ENCODE measurements around the gene CDC5L.

CDC5L gene

GRCh38 chr6:44453146-44453545 is 65.6 kb downstream of the CDC5L start:
- DNase-seq (ENCODE audit: low read depth in 3 of 3), result no peak

GRCh38 chr6:44454198-44454597 is 66.7 kb downstream of the CDC5L start:
- no peak for DNase-seq (ENCODE audit: low read depth in 3 of 3)

DNA sequence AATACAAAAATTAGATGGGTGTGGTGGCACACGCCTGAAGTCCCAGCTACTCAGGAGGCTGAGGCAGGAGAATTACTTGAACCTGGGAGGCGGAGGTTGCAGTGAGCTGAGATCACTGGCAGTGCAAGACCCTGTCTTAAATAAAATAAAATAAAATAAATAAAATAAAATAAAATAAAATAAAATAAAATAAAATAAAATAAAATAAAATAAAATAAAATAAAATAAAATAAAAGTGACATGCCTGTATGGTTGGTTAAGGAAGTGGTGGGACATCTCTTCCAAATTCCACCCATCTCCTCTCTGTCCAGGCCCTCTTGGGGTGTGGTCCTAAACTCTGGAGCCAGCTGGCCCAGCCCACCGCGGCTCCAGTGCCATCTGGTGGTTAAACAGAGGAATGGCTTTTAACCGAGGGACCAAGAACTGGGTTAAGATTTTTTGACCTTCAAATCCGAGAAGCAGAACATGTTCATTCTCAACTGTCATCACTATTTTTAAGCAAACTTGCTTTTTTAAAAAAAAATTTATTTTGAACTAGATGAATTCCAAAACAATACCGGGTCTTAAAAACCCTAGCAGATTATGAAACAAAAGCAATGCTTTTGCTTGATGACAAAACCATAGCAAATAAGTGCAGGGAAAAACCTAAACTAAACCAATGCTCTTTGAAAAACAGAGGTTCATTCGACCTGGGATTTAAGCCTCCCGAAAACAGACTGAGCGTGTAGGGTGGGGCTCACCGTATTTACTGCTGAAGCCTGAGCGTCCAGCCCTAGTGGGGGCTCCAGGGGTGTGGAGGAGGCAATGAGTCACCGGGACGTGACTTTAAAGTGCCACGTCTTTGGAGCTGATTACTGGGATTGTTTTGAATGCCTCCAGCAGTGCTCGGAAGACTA is 68.8 kb downstream of the CDC5L start:
- peak in 1 of 3 experiments; percentile 3 for DNase-seq (ENCODE audit: low read depth in 3 of 3)

GRCh38 chr6:44456966-44457292 is 69.4 kb downstream of the CDC5L start:
- no peak for DNase-seq (ENCODE audit: low read depth in 3 of 3)

GRCh38 chr6:44457596-44457995 is 70.1 kb downstream of the CDC5L start:
- no peak for DNase-seq (ENCODE audit: low read depth in 3 of 3)

DNA sequence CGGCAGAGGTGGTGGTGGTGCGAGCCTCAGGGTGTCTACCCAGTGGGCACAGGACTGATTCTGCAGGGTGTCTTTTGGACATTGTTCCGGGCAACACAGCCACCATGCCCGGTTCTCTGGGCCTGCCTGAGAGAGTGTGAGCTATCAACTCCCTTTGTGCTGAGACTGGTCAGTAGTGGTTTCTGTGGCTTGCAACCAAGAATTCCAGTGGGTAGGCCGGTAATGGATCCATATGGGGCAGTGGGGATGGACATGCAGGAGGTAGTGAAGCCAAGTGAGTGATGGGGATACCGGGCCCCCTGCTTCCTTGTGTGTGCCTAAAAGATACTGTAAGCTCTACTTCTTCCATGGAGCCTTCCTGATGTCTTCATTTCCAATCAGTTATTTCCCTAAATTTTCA is 71.0 kb downstream of the CDC5L start:
- no peak for DNase-seq (ENCODE audit: low read depth in 3 of 3)

GRCh38 chr6:44462335-44462734 is 74.8 kb downstream of the CDC5L start:
- DNase-seq (ENCODE audit: low read depth in 3 of 3), result no peak

- no peak for DNase-seq (ENCODE audit: low read depth in 3 of 3)
These were observed 75.6 kb downstream of the CDC5L start for GRCh38 chr6:44462797-44463727.

- no peak for DNase-seq (ENCODE audit: low read depth in 3 of 3)
These were observed 76.4 kb downstream of the CDC5L start for GRCh38 chr6:44463728-44464450.

GRCh38 chr6:44464527-44465310 is 77.2 kb downstream of the CDC5L start:
- DNase-seq (ENCODE audit: low read depth in 3 of 3), result no peak

DNA sequence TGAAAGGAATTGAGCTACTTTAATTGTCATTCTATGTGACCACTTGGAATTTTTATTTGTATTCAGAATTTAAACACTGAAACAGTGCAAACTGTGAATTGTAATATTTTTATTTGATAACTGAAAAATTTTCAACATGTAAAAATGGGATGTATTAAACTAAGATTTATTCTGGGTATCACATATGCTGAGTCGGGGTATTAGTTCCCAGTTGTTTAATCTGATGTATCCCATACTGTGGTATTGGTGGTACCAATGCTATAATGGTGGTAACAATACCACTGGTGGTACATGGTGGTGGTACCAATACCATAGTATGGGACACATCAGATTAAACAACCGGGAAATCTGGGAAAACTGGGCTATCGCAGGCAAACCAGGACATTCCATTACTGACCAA is 79.4 kb downstream of the CDC5L start:
- no peak for DNase-seq (ENCODE audit: low read depth in 3 of 3)

DNA sequence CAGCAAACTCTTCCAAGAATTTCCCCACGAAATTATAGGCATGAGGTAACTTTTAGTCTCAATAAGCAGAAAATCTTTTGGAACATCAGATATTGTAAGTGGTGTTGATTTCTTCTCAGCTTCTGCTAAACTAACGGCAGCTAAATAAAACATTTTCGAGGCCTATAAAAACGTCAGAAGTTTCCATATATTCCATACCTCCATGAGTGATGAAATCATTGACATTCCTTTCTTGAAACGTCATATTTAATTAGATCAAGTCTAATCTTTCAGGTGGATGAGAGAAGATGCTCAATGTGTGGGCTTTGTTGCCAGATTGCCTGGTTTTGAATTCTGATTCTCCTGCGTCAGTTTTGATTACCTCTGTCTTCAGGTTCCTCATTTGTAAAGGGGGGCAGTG is 81.3 kb downstream of the CDC5L start:
- DNase-seq (ENCODE audit: low read depth in 3 of 3), result no peak

GRCh38 chr6:44470115-44470464 is 82.6 kb downstream of the CDC5L start:
- DNase-seq (ENCODE audit: low read depth in 3 of 3), result no peak

DNA sequence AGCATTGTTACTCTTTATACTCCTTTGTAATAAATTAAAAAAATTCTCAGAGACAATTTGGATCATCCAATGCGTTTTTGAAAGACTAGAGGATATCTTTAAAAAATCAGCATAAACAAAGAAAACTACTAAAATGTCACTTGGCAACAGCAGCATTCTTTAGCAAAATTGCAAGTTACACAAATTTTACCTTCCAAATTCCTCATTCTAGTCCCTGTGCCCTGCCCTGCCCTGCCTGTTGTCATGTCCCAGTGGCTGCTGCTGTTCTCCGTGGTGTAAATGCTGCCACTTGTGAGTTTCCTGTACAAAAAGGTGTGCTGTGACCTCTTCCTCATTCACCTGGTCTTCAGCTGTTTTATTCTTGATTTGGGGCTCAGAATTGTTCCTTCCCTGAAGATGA is 83.2 kb downstream of the CDC5L start:
- no peak for DNase-seq (ENCODE audit: low read depth in 3 of 3)

DNA sequence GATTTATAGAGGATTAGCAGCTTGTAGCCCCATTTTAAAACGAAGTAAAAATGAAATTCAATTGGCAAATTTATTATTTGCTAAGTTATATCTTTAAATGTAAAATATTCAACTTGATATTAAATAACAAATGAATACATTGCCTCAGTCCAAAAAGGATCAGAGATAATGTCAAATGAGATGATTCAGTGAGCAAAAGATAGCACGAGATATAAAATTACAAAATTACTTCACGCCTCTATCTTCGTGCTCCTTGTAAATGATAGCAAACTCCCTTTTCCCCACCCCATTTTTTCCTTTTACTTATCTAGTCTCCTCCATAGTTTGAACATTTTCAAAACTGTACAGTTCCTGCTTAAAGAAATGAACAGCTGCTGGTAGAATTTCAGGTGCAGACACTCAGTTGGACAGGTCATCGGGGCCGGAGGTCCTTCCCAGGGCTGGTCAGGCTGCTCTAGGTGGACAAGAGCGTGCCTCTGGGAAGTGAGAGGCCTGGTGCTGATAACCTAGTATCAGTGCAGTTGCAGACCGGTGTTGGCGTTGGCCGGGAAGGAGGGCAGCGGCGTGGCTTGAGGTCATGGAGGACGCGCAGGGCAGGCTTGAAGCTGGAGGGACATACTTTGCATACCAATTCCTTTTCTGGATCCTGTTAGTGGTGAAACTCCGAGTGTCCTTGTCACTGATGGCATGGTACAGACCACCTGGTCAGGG is 83.9 kb downstream of the CDC5L start:
- DNase-seq (ENCODE audit: low read depth in 3 of 3), result no peak

- no peak for DNase-seq (ENCODE audit: low read depth in 3 of 3)
These were observed 84.9 kb downstream of the CDC5L start for GRCh38 chr6:44472250-44472945.

DNA sequence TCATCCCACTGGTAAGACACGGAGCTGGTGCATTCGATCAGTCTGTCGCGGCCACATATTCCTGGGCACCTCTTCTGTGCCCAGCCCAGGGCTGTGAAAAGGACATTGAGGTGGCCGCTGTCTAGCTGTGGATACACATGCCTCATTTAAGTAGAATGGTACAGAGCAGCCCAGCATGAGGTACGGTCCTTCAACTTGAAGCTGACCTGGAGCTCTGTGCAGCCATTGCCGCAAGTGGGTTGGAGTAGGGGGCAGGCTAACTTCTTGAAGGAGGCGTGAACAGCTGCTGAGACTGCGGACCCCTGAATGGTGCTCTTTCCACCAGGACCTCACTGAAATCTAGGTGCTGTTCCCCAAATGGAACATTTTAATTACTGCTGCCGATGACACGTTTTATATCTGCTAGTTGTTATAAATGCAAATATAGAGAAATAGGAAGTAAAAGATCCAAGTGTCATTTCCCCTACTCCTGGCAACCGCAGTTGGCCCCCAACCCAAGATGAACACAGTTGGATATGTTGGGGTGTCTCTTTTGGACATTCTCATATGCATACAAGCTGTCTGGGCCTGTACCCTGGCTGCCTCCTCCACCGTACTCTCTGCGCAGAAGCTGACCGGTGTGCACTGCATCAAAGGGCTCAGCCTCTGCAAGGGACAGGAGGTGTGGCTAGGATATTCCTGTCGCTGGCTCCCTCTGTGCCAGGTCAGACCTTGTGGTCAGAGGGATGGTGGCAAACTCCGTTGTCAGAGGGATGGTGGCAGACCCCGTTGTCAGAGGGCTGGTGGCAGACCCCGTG is 86.1 kb downstream of the CDC5L start:
- no peak for DNase-seq (ENCODE audit: low read depth in 3 of 3)

DNA sequence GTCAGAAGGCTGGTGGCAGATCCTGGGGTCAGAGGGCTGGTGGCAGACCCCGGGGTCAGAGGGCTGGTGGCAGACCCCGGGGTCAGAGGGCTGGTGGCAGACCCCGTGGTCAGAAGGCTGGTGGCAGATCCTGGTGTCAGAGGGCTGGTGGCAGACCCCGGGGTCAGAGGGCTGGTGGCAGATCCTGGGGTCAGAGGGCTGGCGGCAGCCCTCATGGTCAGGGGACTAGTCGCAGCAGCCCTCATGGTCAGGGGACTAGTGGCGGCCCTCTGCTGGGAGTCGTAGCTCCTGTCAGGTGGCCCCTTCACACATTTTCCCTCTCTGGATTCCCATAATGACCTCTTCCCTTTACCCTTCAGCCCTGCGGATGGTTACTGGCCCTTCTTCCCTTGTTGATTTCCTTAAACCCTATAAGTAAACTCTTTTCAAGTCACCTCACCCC is 86.7 kb downstream of the CDC5L start:
- no peak for DNase-seq (ENCODE audit: low read depth in 3 of 3)

GRCh38 chr6:44474643-44475042 is 87.1 kb downstream of the CDC5L start:
- DNase-seq (ENCODE audit: low read depth in 3 of 3), result no peak

All from stimulated activated CD4-positive, alpha-beta T cell treated with anti-CD3 and anti-CD28 coated beads, TNF-alpha, amount 100 ng/mL, for 4 hours (primary cell).